ENCODE results near the gene CLEC4M.

The CLEC4M gene

DNA sequence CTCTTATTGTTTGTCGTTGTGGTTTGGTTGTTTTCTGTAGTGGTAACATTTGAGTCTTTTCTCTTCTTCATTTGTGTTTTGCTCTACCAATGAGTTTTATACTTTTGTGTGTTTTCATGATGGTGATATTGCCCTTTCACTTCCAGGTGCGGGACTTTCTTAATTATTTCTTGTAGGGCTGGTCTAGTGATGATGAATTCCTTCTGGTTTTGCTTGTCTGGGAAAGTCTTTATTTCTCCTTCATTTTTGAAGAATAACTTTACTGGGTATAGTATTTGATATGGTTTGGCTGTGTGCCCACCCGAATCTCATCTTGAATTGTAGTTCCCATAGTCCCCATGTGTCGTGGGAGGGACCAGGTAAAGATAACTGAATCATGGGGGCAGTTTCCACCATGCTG lies 6.8 kb upstream of the CLEC4M start:
- TF ChIP-seq FOXP2 (optimal IDR thresholded peaks at IDR 0.05; ENCODE audit: borderline replicate concordance, extremely low read depth, extremely low read length, insufficient read depth) (no peak), TAF1 (IDR thresholded peaks at IDR 0.05; ENCODE audit: borderline replicate concordance, insufficient read depth, low read length) (no peak), SIN3A (IDR thresholded peaks at IDR 0.05; ENCODE audit: borderline replicate concordance, insufficient read depth, low read length) (no peak), POLR2AphosphoS5 (IDR thresholded peaks at IDR 0.05; ENCODE audit: low read depth, low read length) (no peak)
- TF ChIP-seq, protein P1, sequence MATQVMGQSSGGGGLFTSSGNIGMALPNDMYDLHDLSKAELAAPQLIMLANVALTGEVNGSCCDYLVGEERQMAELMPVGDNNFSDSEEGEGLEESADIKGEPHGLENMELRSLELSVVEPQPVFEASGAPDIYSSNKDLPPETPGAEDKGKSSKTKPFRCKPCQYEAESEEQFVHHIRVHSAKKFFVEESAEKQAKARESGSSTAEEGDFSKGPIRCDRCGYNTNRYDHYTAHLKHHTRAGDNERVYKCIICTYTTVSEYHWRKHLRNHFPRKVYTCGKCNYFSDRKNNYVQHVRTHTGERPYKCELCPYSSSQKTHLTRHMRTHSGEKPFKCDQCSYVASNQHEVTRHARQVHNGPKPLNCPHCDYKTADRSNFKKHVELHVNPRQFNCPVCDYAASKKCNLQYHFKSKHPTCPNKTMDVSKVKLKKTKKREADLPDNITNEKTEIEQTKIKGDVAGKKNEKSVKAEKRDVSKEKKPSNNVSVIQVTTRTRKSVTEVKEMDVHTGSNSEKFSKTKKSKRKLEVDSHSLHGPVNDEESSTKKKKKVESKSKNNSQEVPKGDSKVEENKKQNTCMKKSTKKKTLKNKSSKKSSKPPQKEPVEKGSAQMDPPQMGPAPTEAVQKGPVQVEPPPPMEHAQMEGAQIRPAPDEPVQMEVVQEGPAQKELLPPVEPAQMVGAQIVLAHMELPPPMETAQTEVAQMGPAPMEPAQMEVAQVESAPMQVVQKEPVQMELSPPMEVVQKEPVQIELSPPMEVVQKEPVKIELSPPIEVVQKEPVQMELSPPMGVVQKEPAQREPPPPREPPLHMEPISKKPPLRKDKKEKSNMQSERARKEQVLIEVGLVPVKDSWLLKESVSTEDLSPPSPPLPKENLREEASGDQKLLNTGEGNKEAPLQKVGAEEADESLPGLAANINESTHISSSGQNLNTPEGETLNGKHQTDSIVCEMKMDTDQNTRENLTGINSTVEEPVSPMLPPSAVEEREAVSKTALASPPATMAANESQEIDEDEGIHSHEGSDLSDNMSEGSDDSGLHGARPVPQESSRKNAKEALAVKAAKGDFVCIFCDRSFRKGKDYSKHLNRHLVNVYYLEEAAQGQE (IDR thresholded peaks at IDR 0.05; ENCODE audit: insufficient read depth in 1 of 2, low read depth in 2 of 2, low read length in 2 of 2) = no peak

DNA sequence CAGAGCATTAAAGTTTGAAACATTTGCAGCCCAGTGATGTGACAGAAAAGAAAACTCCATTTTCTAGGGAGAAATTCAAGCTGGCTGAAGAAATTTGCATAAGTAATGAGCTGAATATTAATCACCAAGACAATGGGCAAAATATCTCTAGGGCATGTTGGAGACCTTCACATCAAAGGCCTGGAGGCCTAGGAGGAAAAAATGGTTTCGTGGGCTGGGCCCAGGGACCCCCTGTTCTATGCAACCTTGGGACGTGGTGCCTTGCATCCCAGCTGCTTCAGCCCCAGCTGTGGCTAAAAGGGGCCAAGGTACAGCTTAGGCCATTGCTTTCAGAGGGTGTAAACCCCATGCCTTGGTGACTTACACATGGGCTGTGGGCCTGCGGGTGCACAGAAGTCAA lies 5.7 kb upstream of the CLEC4M start:
- TF ChIP-seq POLR2AphosphoS5 (IDR thresholded peaks at IDR 0.05; ENCODE audit: low read depth, low read length) (no peak), SIN3A (IDR thresholded peaks at IDR 0.05; ENCODE audit: borderline replicate concordance, insufficient read depth, low read length) (no peak)

GRCh38 chr19:7759156-7759555 lies 3.9 kb upstream of the CLEC4M start:
- TF ChIP-seq, protein P1 (IDR thresholded peaks at IDR 0.05; ENCODE audit: insufficient read depth in 1 of 2, low read depth in 2 of 2, low read length in 2 of 2) = no peak
- no peak for TF ChIP-seq TAF1 (IDR thresholded peaks at IDR 0.05; ENCODE audit: borderline replicate concordance, insufficient read depth, low read length)
- no peak for TF ChIP-seq SIN3A (IDR thresholded peaks at IDR 0.05; ENCODE audit: borderline replicate concordance, insufficient read depth, low read length)
- no peak for TF ChIP-seq FOXP2 (optimal IDR thresholded peaks at IDR 0.05; ENCODE audit: borderline replicate concordance, extremely low read depth, extremely low read length, insufficient read depth)
- no peak for TF ChIP-seq POLR2AphosphoS5 (IDR thresholded peaks at IDR 0.05; ENCODE audit: low read depth, low read length)

DNA sequence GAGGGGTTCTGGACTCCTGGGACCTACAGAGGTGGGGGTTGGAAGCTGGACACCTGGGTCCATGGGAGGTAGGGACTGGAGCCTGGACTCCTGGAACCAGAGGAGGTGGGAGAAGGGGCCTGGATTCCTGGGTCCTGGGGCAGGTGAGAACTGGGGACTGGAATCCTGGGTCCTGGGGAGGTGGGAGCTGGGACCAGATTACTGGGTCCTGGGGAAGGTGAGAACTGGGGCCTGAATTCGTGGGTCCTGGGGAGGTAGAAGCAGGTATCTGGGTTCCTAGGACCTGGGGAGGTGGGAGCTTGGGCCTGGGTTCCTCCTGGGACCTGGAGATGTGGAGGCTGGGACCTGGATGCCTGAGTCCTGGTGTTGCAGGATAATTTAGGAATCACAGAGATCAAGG lies 653 bp downstream of the CLEC4M start:
- TF ChIP-seq, protein P1 (IDR thresholded peaks at IDR 0.05; ENCODE audit: insufficient read depth in 1 of 2, low read depth in 2 of 2, low read length in 2 of 2) = no peak
- TF ChIP-seq FOXP2 (optimal IDR thresholded peaks at IDR 0.05; ENCODE audit: borderline replicate concordance, extremely low read depth, extremely low read length, insufficient read depth) = no peak
- no peak for TF ChIP-seq POLR2AphosphoS5 (IDR thresholded peaks at IDR 0.05; ENCODE audit: low read depth, low read length)
- no peak for TF ChIP-seq SIN3A (IDR thresholded peaks at IDR 0.05; ENCODE audit: borderline replicate concordance, insufficient read depth, low read length)
- no peak for TF ChIP-seq TAF1 (IDR thresholded peaks at IDR 0.05; ENCODE audit: borderline replicate concordance, insufficient read depth, low read length)

DNA sequence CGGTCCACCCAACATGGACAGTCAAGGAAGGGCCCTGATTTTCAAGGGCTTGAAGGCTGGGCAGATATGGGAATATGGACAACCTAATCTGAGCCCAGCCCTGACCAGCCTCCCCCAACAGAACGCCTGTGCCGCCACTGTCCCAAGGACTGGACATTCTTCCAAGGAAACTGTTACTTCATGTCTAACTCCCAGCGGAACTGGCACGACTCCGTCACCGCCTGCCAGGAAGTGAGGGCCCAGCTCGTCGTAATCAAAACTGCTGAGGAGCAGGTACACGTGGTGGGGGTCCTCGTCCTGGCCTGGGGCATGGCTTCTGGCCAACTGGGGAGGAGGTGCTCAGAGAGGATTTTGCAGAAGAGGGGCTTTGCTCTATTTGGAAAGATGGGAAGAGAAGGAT lies 3.5 kb downstream of the CLEC4M start:
- no peak for TF ChIP-seq SIN3A (IDR thresholded peaks at IDR 0.05; ENCODE audit: borderline replicate concordance, insufficient read depth, low read length)
- TF ChIP-seq TAF1 (IDR thresholded peaks at IDR 0.05; ENCODE audit: borderline replicate concordance, insufficient read depth, low read length) = no peak
- TF ChIP-seq, protein P1 (IDR thresholded peaks at IDR 0.05; ENCODE audit: insufficient read depth in 1 of 2, low read depth in 2 of 2, low read length in 2 of 2) = no peak
- no peak for TF ChIP-seq FOXP2 (optimal IDR thresholded peaks at IDR 0.05; ENCODE audit: borderline replicate concordance, extremely low read depth, extremely low read length, insufficient read depth)
- no peak for TF ChIP-seq POLR2AphosphoS5 (IDR thresholded peaks at IDR 0.05; ENCODE audit: low read depth, low read length)
